NOMO-1 treated with dmso at 0.1 percent for 144 hours (cell line): Measurements from ENCODE around the gene GRID1.
"Not testable (repeated sequence)": the region's sequence is repeated elsewhere in the genome, so short reads cannot be mapped to it uniquely, and the experiment has no call there.

Source experiments
- DNase-seq: peaks from one replicate; lab custom pipeline; 2025; ENCODE audit not compliant: unreplicated experiment; lab: John Stamatoyannopoulos, UW

Gene GRID1

GRCh38 chr10:86056672-86057071 is 309.9 kb downstream of the GRID1 start:
- no peak for DNase-seq

- DNase-seq = no peak
These were observed 310.7 kb downstream of the GRID1 start for GRCh38 chr10:86055928-86056327.

- DNase-seq = no peak
These were observed 312.9 kb downstream of the GRID1 start for GRCh38 chr10:86053675-86054074.

DNA sequence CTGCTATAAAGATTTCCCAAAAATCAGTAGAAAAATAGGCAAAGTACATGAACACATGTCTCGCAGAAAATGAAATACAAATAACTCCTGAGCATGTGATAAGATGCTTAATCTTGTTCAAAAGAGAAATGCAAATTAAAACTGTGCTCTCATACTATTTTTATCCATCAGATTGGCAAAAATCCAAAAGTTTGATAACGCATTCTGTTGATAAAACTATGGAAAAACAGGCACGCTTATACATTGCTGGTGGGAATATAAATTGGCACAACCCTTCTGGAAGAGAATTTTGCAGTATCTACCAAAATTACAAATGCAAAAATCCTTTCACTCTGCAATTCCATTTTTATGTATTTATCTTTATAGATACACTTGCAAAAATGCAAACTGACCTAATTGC is 315.0 kb downstream of the GRID1 start:
- DNase-seq = no peak

DNA sequence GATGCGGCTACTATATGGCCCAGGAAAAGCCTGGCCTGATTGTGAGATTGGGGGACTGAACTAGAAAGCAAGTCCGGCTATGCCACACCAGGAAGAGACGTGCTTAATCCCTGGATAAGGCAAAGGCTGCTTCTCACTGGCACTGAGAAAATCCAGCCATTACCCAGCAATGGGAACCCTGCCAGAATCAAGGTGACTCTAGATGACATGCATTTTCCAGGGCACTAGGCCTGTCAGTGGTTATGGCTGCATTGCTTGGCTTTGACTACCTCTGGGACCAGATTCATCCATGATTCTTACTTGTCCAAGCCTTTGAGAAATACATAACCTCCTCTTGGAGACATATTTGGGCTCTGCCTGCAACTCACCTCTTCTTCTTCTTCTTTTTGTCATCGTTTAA is 317.2 kb downstream of the GRID1 start:
- DNase-seq = no peak

- DNase-seq = no peak
These were observed 317.6 kb downstream of the GRID1 start for GRCh38 chr10:86048973-86049372.

DNA sequence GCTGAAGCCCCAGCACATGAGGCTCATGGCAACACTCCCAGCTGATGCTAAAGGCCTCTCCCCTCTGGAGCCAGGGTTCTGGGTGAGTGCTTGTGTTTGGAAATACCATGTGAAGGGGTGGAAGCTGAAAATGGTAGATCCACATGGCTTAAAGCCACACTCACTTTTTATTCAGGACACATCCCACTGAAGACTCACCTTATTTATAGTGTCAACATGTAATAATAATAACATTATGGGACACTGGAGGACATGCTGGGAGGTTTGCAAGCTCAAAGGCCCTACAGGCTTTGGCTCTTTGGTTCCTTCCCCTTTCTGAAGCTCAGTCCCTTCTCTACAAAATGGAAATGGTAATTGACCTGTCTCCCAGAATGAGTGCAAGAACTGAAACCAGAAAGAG is 318.0 kb downstream of the GRID1 start:
- no peak for DNase-seq

DNA sequence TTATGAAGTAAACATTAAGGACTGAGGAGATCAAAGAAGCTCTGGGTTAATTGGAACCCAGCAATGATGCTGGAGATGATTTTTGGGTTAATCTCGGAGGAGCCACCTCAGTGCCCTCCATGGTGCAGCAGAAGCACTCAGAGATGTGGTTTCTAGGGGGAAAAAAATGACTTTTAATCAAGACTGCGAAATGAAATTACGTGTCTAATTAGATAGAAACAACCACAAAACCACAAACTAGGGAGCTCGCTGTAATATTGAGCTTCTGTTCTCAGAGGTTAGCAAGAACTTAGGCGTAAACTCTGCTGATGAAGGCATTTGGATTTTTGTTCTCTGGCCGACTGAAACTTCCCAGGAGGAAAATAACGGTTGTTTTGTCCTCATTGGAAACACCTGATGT is 319.0 kb downstream of the GRID1 start:
- DNase-seq = no peak

GRCh38 chr10:86046845-86047460 is 319.6 kb downstream of the GRID1 start:
- DNase-seq = no peak

DNA sequence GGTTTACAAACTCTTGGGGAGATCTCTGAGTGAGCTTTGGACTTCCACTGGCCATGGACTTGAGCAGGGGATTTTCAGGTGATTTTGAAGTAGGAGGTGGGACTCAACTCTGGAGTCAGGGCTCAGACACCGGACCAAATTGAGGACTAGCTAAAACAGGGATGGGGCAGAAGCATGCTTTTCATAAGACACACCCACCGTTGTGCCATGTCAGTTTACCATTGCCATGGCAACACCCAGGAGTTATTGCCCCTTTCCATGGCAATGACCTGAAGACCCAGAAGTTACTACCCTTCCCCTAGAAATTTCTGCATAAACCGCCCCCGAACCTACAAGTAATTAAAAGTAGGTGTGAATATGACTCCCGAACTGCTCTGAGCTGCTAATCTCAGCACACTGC is 320.7 kb downstream of the GRID1 start:
- DNase-seq = no peak

GRCh38 chr10:86044029-86044428 is 322.6 kb downstream of the GRID1 start:
- no peak for DNase-seq

DNA sequence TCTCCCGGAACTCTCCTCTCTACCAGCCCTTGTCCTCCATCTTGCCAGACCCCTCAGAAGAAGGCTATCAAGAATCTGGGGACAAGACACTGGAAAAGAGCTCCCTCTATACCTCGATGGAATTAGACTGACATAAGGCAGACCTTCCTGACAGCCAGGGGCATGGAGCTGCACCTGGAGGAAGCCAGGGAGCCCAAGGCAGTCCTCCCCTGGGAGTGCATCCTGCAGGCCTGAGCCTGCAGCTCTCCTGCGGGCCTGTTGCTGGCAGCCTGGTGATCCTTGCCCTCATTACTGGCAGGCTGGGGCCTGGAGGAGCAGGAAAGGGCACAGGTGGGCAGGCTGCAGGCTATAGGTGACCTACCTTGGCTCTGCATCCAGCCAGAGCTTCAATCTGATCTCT is 323.4 kb downstream of the GRID1 start:
- no peak for DNase-seq

DNA sequence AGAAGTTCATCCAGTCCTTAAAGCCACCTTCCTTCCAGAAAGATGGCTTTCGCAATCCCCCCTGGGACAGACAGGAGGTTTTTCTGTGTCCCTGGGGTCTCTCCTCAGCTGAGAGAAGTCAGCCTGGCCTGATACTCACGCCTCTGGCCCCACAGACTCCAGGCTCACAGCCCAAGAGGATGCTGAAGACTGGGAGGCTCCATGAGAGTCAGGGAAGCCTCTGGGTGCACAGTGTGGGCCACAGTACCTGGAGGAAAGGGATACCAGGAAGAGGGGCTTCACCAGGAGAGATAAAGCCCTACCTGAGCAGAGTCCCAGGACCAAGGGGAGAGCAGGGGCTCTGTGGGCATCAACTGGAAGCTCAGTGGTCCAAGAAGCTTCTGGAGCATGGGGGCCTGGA is 324.4 kb downstream of the GRID1 start:
- DNase-seq = no peak

- no peak for DNase-seq
These were observed 325.5 kb downstream of the GRID1 start for GRCh38 chr10:86041116-86041515.

- no peak for DNase-seq
These were observed 328.2 kb downstream of the GRID1 start for GRCh38 chr10:86038371-86038770.

DNA sequence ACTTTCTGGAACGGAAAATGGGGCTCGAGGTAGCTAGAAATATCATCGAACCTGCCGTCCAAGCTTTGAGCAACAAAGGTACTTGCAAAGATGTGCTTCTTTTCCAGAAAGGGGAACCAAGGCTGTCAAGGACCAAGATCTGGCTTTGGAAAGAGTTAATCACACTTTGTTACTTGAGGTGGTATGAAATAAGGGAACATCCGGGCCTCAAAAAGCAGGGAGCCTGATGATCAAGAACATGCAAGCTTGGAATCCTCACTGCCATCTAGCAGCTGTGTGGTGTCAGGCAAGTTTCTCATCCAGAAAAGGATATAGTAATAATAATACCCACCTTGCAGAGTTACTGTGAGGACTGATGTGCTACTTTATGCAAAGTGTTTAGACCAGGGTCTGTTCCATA is 329.5 kb downstream of the GRID1 start:
- no peak for DNase-seq

GRCh38 chr10:86036544-86036831 is 330.1 kb downstream of the GRID1 start:
- no peak for DNase-seq

- DNase-seq = no peak
These were observed 330.6 kb downstream of the GRID1 start for GRCh38 chr10:86035791-86036543.

DNA sequence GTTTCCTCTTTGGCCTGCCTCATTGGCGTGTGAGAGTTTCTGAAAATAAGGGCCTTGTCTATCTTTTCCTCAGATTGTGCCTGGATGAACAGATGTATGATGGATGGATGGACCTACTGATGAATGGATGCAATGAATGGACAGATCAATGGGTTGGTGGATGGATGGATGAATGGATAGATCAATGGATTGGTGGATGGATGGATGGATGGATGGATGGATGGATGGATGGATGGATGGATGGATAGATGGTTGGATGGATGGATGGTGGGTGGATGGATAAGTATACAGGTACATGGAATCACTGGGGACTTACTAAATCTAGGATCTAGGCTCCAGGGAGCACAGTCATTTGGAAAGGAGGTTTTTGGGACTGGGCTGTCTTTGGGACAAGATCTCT is 331.9 kb downstream of the GRID1 start:
- DNase-seq = no peak

DNA sequence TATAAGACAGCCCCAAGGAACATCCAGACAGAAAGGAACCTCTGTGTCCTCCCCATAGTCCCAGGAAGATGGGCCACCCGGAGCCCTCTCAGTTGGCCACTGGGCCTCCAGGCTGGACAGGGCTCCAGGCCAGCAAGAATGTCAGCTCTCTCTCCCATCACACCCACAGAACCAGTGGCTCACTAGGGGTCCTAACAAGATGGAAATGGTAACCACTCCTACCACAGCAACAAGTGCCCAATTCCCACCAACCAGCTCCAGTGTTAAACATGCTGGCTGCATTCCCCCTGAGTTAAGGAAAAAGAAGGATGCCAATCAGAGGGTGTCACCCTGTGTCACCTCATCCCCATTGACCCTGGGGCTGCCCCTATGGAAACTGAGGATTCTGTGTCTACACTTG is 333.0 kb downstream of the GRID1 start:
- DNase-seq = no peak

DNA sequence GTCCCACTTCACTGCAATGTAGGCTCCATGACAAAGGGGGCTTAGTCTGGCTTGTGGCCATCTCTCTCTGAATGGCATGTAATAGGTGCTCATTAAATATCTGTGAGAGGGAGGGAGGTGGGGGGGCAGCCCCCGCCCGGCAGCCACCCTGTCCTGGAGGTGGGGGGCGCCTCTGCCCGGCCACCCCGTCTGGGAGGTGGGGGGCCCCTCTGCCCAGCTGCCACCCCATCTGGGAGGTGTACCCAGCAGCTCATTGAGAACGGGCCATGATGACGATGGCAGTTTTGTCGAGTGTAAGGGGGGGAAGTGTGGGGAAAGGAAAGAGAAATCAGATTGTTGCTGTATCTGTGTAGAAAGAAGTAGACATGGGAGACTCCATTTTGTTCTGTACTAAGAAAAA is 334.5 kb downstream of the GRID1 start:
- not testable (repeated sequence) for DNase-seq

- no peak for DNase-seq
These were observed 336.3 kb downstream of the GRID1 start for GRCh38 chr10:86030312-86030711.

GRCh38 chr10:86027346-86027745 is 339.2 kb downstream of the GRID1 start:
- DNase-seq = no peak
